Lung (tissue), 12 donors: Measurements from ENCODE around the gene PCGF1. TPM values are rescaled to one million over a fixed set of nuclear protein-coding genes. Genes with fewer than 3 reads are reported as not detected.

Experiments
- ATAC-seq: fragments of 200-7000 bp; cut with Tn5 transposase; one replicate; pipeline ENCODE4 v1.9.1; 2020; ENCODE audit warnings: moderate number of reproducible peaks; ENCODE audit not compliant: insufficient read depth, low FRiP score
- DNase-seq, 3 donors: peaks; one replicate each; pipeline ENCODE4 v3.0.0-alpha.2; 2013 to 2017
- H3K27ac ChIP-seq, 2 donors: one replicate each; pipeline ENCODE4 v1.5.1; 2013; ENCODE audit warnings: mild to moderate bottlenecking in 2 of 2, moderate library complexity in 2 of 2, control low read depth in 1 of 2, inconsistent platforms in 1 of 2, low read depth in 1 of 2, low read length in 1 of 2
- H3K27me3 ChIP-seq, 3 donors: one replicate each; pipeline ENCODE4 v1.5.1; 2013; ENCODE audit warnings: low read length in 2 of 3; ENCODE audit not compliant: control insufficient read depth in 3 of 3, insufficient read depth in 3 of 3
- H3K36me3 ChIP-seq, 4 donors: one replicate each; pipeline ENCODE4 v1.5.1; 2013; ENCODE audit warnings: low read length in 4 of 4, mild to moderate bottlenecking in 1 of 4, moderate library complexity in 1 of 4; ENCODE audit not compliant: control insufficient read depth in 4 of 4, insufficient read depth in 4 of 4
- H3K4me1 ChIP-seq, 5 donors: one replicate each; pipeline ENCODE4 v1.5.1; 2013; ENCODE audit warnings: low read length in 5 of 5, mild to moderate bottlenecking in 2 of 5, moderate library complexity in 1 of 5; ENCODE audit not compliant: control insufficient read depth in 5 of 5, insufficient read depth in 5 of 5
- H3K4me3 ChIP-seq: one replicate; pipeline ENCODE4 v1.5.1; 2013; ENCODE audit warnings: mild to moderate bottlenecking, control low read depth, moderate library complexity
- H3K9ac ChIP-seq, 2 donors: one replicate each; pipeline ENCODE4 v1.5.1; 2013; ENCODE audit warnings: low read length in 2 of 2, control low read depth in 1 of 2; ENCODE audit not compliant: insufficient read depth in 1 of 2
- H3K9me3 ChIP-seq, 4 donors: one replicate each; pipeline ENCODE4 v1.5.1; 2013; ENCODE audit warnings: low read length in 3 of 4, mild to moderate bottlenecking in 1 of 4, moderate library complexity in 1 of 4; ENCODE audit not compliant: control insufficient read depth in 4 of 4, insufficient read depth in 3 of 4
- WGBS, 2 donors: extraction: QIAGEN DNeasy Blood & Tissue Kit; methylation state at CpG; one replicate each; pipeline ENCODE4 v1.1.7; 2013; 5-methylcytosine and 5-hydroxymethylcytosine counted together
- polyA plus RNA-seq, 2 donors: library from polyadenylated mRNA; stranded (reverse); fragments of 200-250 nt; gene quantifications; one replicate each; pipeline ENCODE4 v1.2.1, GENCODE V29; 2013
- total RNA-seq, 2 donors: library from RNA; depleted of rRNA in 1 of 2; stranded (reverse); fragments of >200 nt in 1 of 2; gene quantifications; one replicate each; pipeline ENCODE4 v1.2.1, GENCODE V29; 2014 to 2021
- TF ChIP-seq, protein P1 (sequence below): IDR thresholded peaks from 2 replicates; pipeline ENCODE4 v1.5.1; 2012; ENCODE audit warnings: mild to moderate bottlenecking; ENCODE audit errors: control extremely low read depth, extremely low read depth
- donor health status: control.
- donor health status: control.
- donor health status: Bipolar disorder and iron deficiency.
- donor health status: healthy.
- donor health status: DM: yes; HTN: yes; CAD: no.

Gene PCGF1
- total and polyA plus RNA-seq, 4 donors = 16.7 to 47.8 (median 28.1) TPM

GRCh38 chr2:74555610-74556103, 48.2 kb upstream of the PCGF1 start:
- Histone ChIP-seq H3K9ac (peak overlapping the region in 1 of 2 donors; percentile 7), H3K27ac (peak overlapping the region in 1 of 2 donors; percentile 85), H3K9me3 (no peaks in the 10 kb centered on the region), H3K4me1 (peaks cover 0 to 22% (median 0%) of the 10 kb centered on the region in 5 donors), H3K36me3 (peaks cover 0 to 7% (median 0%) of the 10 kb centered on the region in 4 donors), H3K27me3 (peaks cover 0 to 8% (median 2%) of the 10 kb centered on the region in 3 donors), H3K4me3 (peak overlapping the region; percentile 66)
- WGBS, 2 donors = 52 to 69% methylated on average over 17 of the region's 17 CpGs
- TF ChIP-seq, protein P1, sequence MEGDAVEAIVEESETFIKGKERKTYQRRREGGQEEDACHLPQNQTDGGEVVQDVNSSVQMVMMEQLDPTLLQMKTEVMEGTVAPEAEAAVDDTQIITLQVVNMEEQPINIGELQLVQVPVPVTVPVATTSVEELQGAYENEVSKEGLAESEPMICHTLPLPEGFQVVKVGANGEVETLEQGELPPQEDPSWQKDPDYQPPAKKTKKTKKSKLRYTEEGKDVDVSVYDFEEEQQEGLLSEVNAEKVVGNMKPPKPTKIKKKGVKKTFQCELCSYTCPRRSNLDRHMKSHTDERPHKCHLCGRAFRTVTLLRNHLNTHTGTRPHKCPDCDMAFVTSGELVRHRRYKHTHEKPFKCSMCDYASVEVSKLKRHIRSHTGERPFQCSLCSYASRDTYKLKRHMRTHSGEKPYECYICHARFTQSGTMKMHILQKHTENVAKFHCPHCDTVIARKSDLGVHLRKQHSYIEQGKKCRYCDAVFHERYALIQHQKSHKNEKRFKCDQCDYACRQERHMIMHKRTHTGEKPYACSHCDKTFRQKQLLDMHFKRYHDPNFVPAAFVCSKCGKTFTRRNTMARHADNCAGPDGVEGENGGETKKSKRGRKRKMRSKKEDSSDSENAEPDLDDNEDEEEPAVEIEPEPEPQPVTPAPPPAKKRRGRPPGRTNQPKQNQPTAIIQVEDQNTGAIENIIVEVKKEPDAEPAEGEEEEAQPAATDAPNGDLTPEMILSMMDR = no peak
- no peak for DNase-seq
- no peak for ATAC-seq

- H3K9ac ChIP-seq = peak overlapping the region; percentile 7 to 51
- ATAC-seq = peak; percentile 75
- peaks cover 0 to 7% (median 0%) of the 10 kb centered on the region in 4 donors for H3K36me3 ChIP-seq
- H3K27ac ChIP-seq = peak overlapping the region in 1 of 2 donors; percentile 85
- TF ChIP-seq, protein P1 = no peak
- 2 to 4% methylated on average over 52 to 58 of the region's 58 CpGs for WGBS, 2 donors
- peak overlapping the region; percentile 66 for H3K4me3 ChIP-seq
- H3K27me3 ChIP-seq = peaks cover 0 to 2% (median 0%) of the 10 kb centered on the region in 3 donors
- DNase-seq = peak in 2 of 3 donors; percentile 42 to 52
- H3K9me3 ChIP-seq = no peaks in the 10 kb centered on the region
- H3K4me1 ChIP-seq = peaks cover 0 to 22% (median 0%) of the 10 kb centered on the region in 5 donors
These were observed 47.5 kb upstream of the PCGF1 start for GRCh38 chr2:74554820-74555531.

DNA sequence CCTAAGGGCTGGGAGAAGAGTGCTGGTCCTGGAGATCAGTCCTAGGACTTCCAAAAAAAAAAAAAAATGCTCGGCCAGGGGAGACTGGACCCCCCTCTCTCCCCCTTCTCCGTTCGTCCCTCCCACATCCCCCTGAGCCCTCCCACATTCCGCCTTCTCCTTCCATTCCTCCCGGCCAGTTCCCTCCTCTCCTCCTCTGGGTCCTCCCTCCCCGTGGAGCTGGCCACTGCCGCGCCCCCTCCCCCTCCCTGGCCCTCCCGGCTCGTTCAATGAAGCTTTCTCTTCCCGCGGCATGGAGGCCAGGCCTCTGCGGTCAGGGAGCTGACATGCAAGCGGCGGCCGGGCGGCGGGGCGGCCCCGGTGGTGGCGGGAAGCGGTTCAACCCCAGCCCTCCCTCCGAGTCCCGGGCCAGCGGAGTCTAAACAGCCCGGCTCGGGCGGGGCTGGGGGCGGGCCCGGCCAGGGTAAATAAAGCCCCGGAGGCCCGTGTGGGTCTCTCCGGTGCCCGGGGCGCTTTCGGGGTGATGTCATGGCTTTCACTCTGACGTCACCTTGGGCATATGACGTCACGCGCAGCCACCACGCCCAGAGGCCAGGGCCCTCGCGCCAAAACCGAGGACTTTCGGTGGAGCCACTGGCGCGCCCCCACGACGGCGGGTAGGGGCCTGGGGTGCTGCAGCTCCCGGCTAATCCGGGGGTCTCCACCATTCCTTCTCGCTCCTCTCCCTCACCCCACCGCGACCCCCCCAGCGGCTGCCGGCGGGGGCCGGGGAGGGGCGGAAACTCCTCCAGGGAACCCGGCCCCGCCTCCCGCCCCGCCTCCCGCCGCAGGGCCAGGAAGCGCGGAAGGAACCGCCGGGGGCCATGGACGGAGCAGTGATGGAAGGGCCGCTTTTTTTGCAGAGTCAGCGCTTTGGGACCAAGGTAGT, 46.7 kb upstream of the PCGF1 start, which contains the start of the genes DOK1 and LOXL3:
Gene DOK1, plus strand, starts transcription at position 829 of the 928 bp plus-strand sequence. Its CDS starts 35 bp downstream, at position 864.
Gene LOXL3, minus strand, starts transcription at position 51 of the 928 bp plus-strand sequence. CDS start 1,308 bp downstream, outside the sequence.
- Histone ChIP-seq H3K27me3 (no peaks in the 10 kb centered on the region), H3K4me3 (peak within 1 kb of the TSS; percentile 66), H3K9me3 (no peaks in the 10 kb centered on the region), H3K27ac (peak within 1 kb of the TSS; percentile 47 to 87), H3K4me1 (peaks cover 0 to 29% (median 0%) of the 10 kb centered on the region in 5 donors), H3K9ac (peak within 1 kb of the TSS; percentile 7 to 51), H3K36me3 (peaks cover 0 to 7% (median 0%) of the 10 kb centered on the region in 4 donors)
- DNase-seq (peak; percentile 94 to 97 (median 96)), ATAC-seq (peak; percentile 87)
- 1% methylated on average over 59 to 73 of the region's 73 CpGs for WGBS, 2 donors
- TF ChIP-seq, protein P1 = no peak
